Measurements from ENCODE around the gene UBQLN3.

- TF ChIP-seq MAFF (IDR thresholded peaks at IDR 0.05; ENCODE audit: low read depth, low read length) = no peak
- TF ChIP-seq SUZ12 (IDR thresholded peaks at IDR 0.05; ENCODE audit: low read depth, low read length) = no peak
- no peak for TF ChIP-seq POLR2A (IDR thresholded peaks at IDR 0.05; ENCODE audit: insufficient read depth in 1 of 2, low read depth in 2 of 2, low read length in 2 of 2)
- no peak for TF ChIP-seq PAF1 (CRISPR knock-in tag; IDR thresholded peaks at IDR 0.05)
- no peak for TF ChIP-seq CTCF (CRISPR knock-in tag; IDR thresholded peaks at IDR 0.05)
- no peak for TF ChIP-seq ZNF570 (CRISPR knock-in tag; IDR thresholded peaks at IDR 0.05; ENCODE audit: borderline replicate concordance)
- no peak for TF ChIP-seq HNRNPL (IDR thresholded peaks at IDR 0.05; ENCODE audit: low read depth, low read length)
- TF ChIP-seq RXRA (CRISPR knock-in tag; IDR thresholded peaks at IDR 0.05) = no peak
- TF ChIP-seq RBM22 (optimal IDR thresholded peaks at IDR 0.05; ENCODE audit: low read length) = no peak
- no peak for TF ChIP-seq CC2D1A (CRISPR knock-in tag; IDR thresholded peaks at IDR 0.05)
- no peak for TF ChIP-seq FOSL1 (CRISPR knock-in tag; IDR thresholded peaks at IDR 0.05; ENCODE audit: borderline replicate concordance)
- no peak for TF ChIP-seq DPF2 (CRISPR knock-in tag; IDR thresholded peaks at IDR 0.05; ENCODE audit: borderline replicate concordance, low read depth)
Observed at GRCh38 chr11:5467527-5467926, 42.2 kb downstream of the UBQLN3 start.
